A549 (cell line): ENCODE data around the gene FGFR4. TPM values are rescaled to one million over a fixed set of nuclear protein-coding genes. Genes with fewer than 3 reads are reported as not detected.

ENCODE experiments used
- ATAC-seq, 2 experiments: fragments of 200-7000 bp in 1 of 2; fragments of >200 bp in 1 of 2; cut with Nextera tagmentation in 1 of 2; cut with Tn5 transposase in 1 of 2; 3 replicates each; pipeline versions ENCODE4 v1.8.0 to v1.9.1; 2018 to 2020; ENCODE audit warnings: mild to moderate bottlenecking in 1 of 2, moderate library complexity in 1 of 2
- CTCF ChIA-PET: fragments of 300-600 bp; sonication (Branson Sonifier 250); formaldehyde crosslinking; extraction: SDS; loops from one replicate; lab custom pipeline; 2021; ENCODE audit warnings: antibody characterized with exemption, inconsistent platforms; lab: Yijun Ruan, JAX
- POLR2A ChIA-PET: fragments of 350-600 bp; formaldehyde crosslinking; extraction: SDS; loops from one replicate; lab custom pipeline; 2021; ENCODE audit warnings: antibody characterized with exemption, inconsistent platforms; lab: Yijun Ruan, JAX
- DNase-seq, 2 experiments: peaks; one replicate each; pipeline versions ENCODE4 v3.0.0 to v3.0.0-alpha.2; 2011 to 2016; ENCODE audit warnings: low read depth in 1 of 2, low spot score in 1 of 2
- FAIRE-seq: peaks from 2 replicates; lab custom pipeline; 2011; peaks lifted over from hg19 to GRCh38; lab: Jason Lieb, UNC
- H3K27ac ChIP-seq, 2 experiments: fragments of >200 bp; sonication (Bioruptor Twin); formaldehyde crosslinking; 3 replicates each; pipeline ENCODE4 v1.5.1; 2016 to 2017
- H3K4me1 ChIP-seq: fragments of >200 bp; sonication (Bioruptor Twin); formaldehyde crosslinking; 3 replicates; pipeline ENCODE4 v1.6.1; 2016
- H3K4me2 ChIP-seq: fragments of >200 bp; sonication (Bioruptor Twin); formaldehyde crosslinking; 3 replicates; pipeline ENCODE4 v1.6.1; 2016
- H3K4me3 ChIP-seq: fragments of >200 bp; sonication (Bioruptor Twin); formaldehyde crosslinking; 3 replicates; pipeline ENCODE4 v1.5.1; 2016
- H3K9me3 ChIP-seq: fragments of >200 bp; sonication (Bioruptor Twin); formaldehyde crosslinking; 3 replicates; pipeline ENCODE4 v1.6.1; 2016
- CHD4 ChIP-seq: fragments of 200-600 bp; sonication (generic); IDR thresholded peaks from 2 replicates; pipeline ENCODE4 v1.6.1; 2016; ENCODE audit warnings: antibody characterized with exemption, mild to moderate bottlenecking, borderline replicate concordance
- E2F6 ChIP-seq: IDR thresholded peaks from 2 replicates; pipeline ENCODE4 v1.6.1; 2012; ENCODE audit warnings: low read depth, borderline replicate concordance
- EP300 ChIP-seq, 2 experiments: fragments of >200 bp; sonication (Bioruptor Twin); formaldehyde crosslinking; IDR thresholded peaks; 2 replicates in 1 of 2; 3 replicates in 1 of 2; pipeline ENCODE4 v1.6.1; 2016 to 2017
- FOXS1 ChIP-seq: fragments of 250-450 bp; sonication (Bioruptor Pico); IDR thresholded peaks from 2 replicates; pipeline ENCODE4 v1.5.0; 2020; ENCODE audit warnings: mild to moderate bottlenecking, moderate library complexity
- HMGXB4 ChIP-seq: fragments of 250-450 bp; sonication (Bioruptor Pico); IDR thresholded peaks from 2 replicates; pipeline ENCODE4 v1.5.0; 2021; ENCODE audit warnings: mild to moderate bottlenecking, moderate library complexity, borderline replicate concordance
- HOXB13 ChIP-seq: fragments of 250-450 bp; sonication (Bioruptor Pico); IDR thresholded peaks from 2 replicates; pipeline ENCODE4 v1.5.0; 2020; ENCODE audit warnings: low read depth, mild to moderate bottlenecking, moderate library complexity
- JUNB ChIP-seq: fragments of >200 bp; sonication (Bioruptor Twin); formaldehyde crosslinking; IDR thresholded peaks from 2 replicates; pipeline ENCODE4 v1.6.1; 2016
- KDM5A ChIP-seq: fragments of 200-600 bp; sonication (generic); IDR thresholded peaks from 2 replicates; pipeline ENCODE4 v1.6.1; 2016; ENCODE audit warnings: antibody characterized with exemption, mild to moderate bottlenecking
- MAFK ChIP-seq: fragments of 450-650 bp; IDR thresholded peaks from 2 replicates; pipeline ENCODE4 v1.6.1; 2014; ENCODE audit not compliant: partially characterized antibody
- MAX ChIP-seq: IDR thresholded peaks from 2 replicates; pipeline ENCODE4 v1.6.1; 2012
- MYC ChIP-seq: IDR thresholded peaks from 2 replicates; pipeline ENCODE4 v1.6.1; 2012; ENCODE audit warnings: mild to moderate bottlenecking, inconsistent platforms, low read length, improper control_type of control experiment, borderline replicate concordance
- NR3C1 ChIP-seq: fragments of >200 bp; sonication (Bioruptor Twin); formaldehyde crosslinking; IDR thresholded peaks from 3 replicates; pipeline ENCODE4 v1.6.1; 2017
- POLR2A ChIP-seq: IDR thresholded peaks from 2 replicates; pipeline ENCODE4 v1.6.1; 2012; ENCODE audit warnings: mild to moderate bottlenecking, low read length
- REST ChIP-seq: fragments of 200-600 bp; sonication (generic); IDR thresholded peaks from 2 replicates; pipeline ENCODE4 v1.6.1; 2016; ENCODE audit warnings: antibody characterized with exemption, mild to moderate bottlenecking, moderate library complexity
- TFCP2L1 ChIP-seq: fragments of 250-450 bp; sonication (Bioruptor Pico); IDR thresholded peaks from 2 replicates; pipeline ENCODE4 v1.5.0; 2021; ENCODE audit warnings: mild to moderate bottlenecking
- TP53 ChIP-seq: fragments of 250-450 bp; sonication (Bioruptor Pico); IDR thresholded peaks from 2 replicates; pipeline ENCODE4 v1.5.0; 2021; ENCODE audit warnings: mild to moderate bottlenecking, moderate library complexity
- WGBS: methylation state at CpG from one replicate; pipeline ENCODE4 v1.1.6; 2017; ENCODE audit errors: missing lambda C conversion rate; 5-methylcytosine and 5-hydroxymethylcytosine counted together
- polyA plus RNA-seq, 4 experiments: library from polyadenylated mRNA; depleted of rRNA in 3 of 4; stranded (reverse); fragments of >200 nt; fragmentation: RNase III in 1 of 4; extraction: RNeasy Plus Mini Kit Qiagen cat#74134 plus additional on column Dnase treatment in 1 of 4; gene quantifications; 2 replicates in 3 of 4; 3 replicates in 1 of 4; pipeline ENCODE4 v1.2.3, GENCODE V29; 2011 to 2017
- TF ChIP-seq, protein P1 (sequence below): fragments of 450-650 bp; IDR thresholded peaks from 2 replicates; pipeline ENCODE4 v1.6.1; 2014; ENCODE audit warnings: antibody characterized with exemption

FGFR4 gene
- polyA plus RNA-seq, 2 of the 4 experiments (the other 2 are of a cell fraction), result 31.8 to 45.2 TPM

DNA sequence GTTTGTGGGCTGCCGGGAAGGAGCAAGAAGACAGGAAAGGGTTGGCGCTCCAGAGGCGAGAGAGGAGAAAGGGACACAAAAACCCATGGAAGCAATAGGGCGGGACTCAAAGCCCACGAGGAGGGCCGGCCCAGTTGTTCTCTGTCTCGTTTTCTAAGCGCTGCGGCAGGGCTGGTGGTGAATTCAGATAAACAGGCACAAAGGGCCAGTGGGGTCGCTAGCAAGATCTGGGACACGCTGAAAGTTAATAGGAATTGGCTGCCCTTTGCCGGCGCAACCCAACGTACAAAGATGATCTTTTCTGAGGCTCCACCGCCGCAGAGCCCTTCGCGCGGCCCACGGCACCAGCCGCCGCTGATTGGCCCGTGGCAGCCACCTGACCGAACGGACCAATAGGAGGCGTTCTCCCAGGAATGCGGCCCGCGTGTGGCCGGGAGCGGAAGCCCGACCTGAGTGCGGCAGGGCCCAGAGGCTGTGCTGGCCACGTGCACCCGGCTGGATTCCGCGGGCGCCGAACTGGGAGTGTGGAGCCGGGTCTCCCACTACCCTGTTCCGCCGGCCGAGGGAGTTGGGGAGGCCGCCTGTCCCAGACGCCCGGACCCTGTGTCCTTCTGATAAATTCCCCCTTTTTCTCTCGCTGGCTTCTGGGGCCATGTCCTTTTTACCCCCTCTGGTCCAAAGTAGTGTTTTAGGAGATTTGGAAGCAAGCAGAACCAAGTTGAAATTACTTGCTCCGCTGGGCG, 30.1 kb downstream of the FGFR4 start:
- Histone ChIP-seq H3K4me2 (no peak overlapping the region), H3K4me1 (no peaks in the 10 kb centered on the region), H3K4me3 (no peak overlapping the region), H3K27ac (no peak overlapping the region), H3K9me3 (no peaks in the 10 kb centered on the region)
- no peak for FAIRE-seq
- CTCF ChIA-PET, result no interaction called here
- POLR2A ChIA-PET, result no interaction called here
- TF ChIP-seq E2F6 (peak; percentile 45; the same call in 1 of the 2 replicates), REST (no peak), MAX (peak; percentile 48; the same call in 1 of the 2 replicates)
- TF ChIP-seq, protein P1, sequence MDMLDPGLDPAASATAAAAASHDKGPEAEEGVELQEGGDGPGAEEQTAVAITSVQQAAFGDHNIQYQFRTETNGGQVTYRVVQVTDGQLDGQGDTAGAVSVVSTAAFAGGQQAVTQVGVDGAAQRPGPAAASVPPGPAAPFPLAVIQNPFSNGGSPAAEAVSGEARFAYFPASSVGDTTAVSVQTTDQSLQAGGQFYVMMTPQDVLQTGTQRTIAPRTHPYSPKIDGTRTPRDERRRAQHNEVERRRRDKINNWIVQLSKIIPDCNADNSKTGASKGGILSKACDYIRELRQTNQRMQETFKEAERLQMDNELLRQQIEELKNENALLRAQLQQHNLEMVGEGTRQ, result peak; percentile 70; the same call in 1 of the 2 replicates
- no peak for DNase-seq
- WGBS, result 87% methylated on average over 49 of the region's 49 CpGs
- ATAC-seq, result peak in 1 of 2 experiments; percentile 53; a peak in 3 of 6 replicates

DNA sequence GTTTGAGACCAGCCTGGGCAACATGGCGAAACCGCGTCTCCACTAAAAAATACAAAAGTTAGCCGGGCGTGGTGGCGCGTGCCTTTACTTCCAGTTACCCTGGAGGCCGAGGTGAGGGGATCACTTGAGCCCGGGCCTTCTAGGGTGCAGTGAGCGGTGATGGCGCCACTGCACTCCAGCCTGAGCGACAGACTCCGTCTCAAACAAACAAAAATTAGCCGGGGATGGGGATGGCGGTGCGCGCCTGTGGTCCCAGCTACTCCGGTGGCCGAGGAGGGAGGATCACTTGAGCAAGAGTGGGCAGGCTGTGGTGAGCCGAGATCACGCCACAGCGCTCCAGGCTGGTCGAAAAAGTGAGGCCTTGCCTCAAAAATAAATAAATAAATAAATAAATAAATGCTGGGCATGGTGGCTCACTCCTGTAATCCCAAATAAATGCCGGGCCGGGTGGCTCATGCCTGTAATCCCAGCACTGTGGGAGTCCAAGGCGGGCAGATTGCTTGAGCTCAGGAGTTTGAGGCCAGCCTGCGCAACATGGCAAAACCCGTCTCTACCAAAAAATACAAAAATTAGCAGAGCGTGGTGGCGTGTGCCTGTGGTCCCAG, 30.8 kb downstream of the FGFR4 start:
- Histone ChIP-seq H3K4me2 (no peak overlapping the region), H3K4me3 (no peak overlapping the region), H3K27ac (no peak overlapping the region), H3K4me1 (no peaks in the 10 kb centered on the region), H3K9me3 (no peaks in the 10 kb centered on the region)
- TF ChIP-seq NR3C1, result no peak
- TF ChIP-seq EP300 (IDR thresholded peaks at IDR 0.05), result no peak
- TF ChIP-seq KDM5A, result no peak
- no peak for TF ChIP-seq HOXB13 (CRISPR knock-in tag)
- no peak for TF ChIP-seq CHD4
- no peak for TF ChIP-seq MYC
- no peak for TF ChIP-seq MAFK
- no peak for TF ChIP-seq POLR2A
- TF ChIP-seq TFCP2L1 (CRISPR knock-in tag), result no peak
- no peak for TF ChIP-seq FOXS1
- no peak for TF ChIP-seq HMGXB4 (CRISPR knock-in tag)
- no peak for TF ChIP-seq JUNB
- no peak for TF ChIP-seq TP53 (CRISPR knock-in tag)
- ATAC-seq (no peak), FAIRE-seq (no peak), DNase-seq (no peak)
- WGBS, result 91% methylated on average over 30 of the region's 30 CpGs
- ChIA-PET CTCF (interaction anchor here (1.9 kb wide), 1 partner anchor 192 kb away, joined by 7 read pairs; no protein-coding TSS in a partner anchor), POLR2A (no interaction called here)
